ENCODE measurements around the gene LRRC61. TPM values are rescaled to one million over a fixed set of nuclear protein-coding genes. Genes with fewer than 3 reads are reported as not detected.

LRRC61 gene
- total RNA-seq, 1 donor from 2014 or later = 26.3 TPM

- Mint-ChIP-seq H3K27ac (ENCODE audit: unreplicated experiment) (no peak overlapping the region), H3K9me3 (no peaks in the 10 kb centered on the region), H3K27me3 (ENCODE audit: low read depth) (no peaks in the 10 kb centered on the region), H3K36me3 (ENCODE audit: low read depth) (no peaks in the 10 kb centered on the region), H3K4me3 (no peak overlapping the region), H3K4me1 (peaks cover 23% of the 10 kb centered on the region)
- no peak for DNase-seq (ENCODE audit: low read depth, low spot score)
- TF ChIP-seq CTCF (conservative IDR thresholded peaks at IDR 0.05) = no peak
These were observed 37.4 kb downstream of the LRRC61 start for GRCh38 chr7:150360363-150361058.

GRCh38 chr7:150361402-150361801 lies 38.2 kb downstream of the LRRC61 start:
- peaks cover 27% of the 10 kb centered on the region for H3K4me1 Mint-ChIP-seq
- H3K9me3 Mint-ChIP-seq = no peaks in the 10 kb centered on the region
- no peaks in the 10 kb centered on the region for H3K36me3 Mint-ChIP-seq (ENCODE audit: low read depth)
- H3K27ac Mint-ChIP-seq (ENCODE audit: unreplicated experiment) = no peak overlapping the region
- no peaks in the 10 kb centered on the region for H3K27me3 Mint-ChIP-seq (ENCODE audit: low read depth)
- H3K4me3 Mint-ChIP-seq = peak overlapping the region; percentile 12
- DNase-seq (ENCODE audit: low read depth, low spot score) = no peak
- TF ChIP-seq CTCF (conservative IDR thresholded peaks at IDR 0.05) = no peak

- no peaks in the 10 kb centered on the region for H3K9me3 Mint-ChIP-seq
- peak overlapping the region; percentile 12 for H3K4me3 Mint-ChIP-seq
- no peaks in the 10 kb centered on the region for H3K36me3 Mint-ChIP-seq (ENCODE audit: low read depth)
- TF ChIP-seq CTCF (conservative IDR thresholded peaks at IDR 0.05) = no peak
- H3K27ac Mint-ChIP-seq (ENCODE audit: unreplicated experiment) = no peak overlapping the region
- no peaks in the 10 kb centered on the region for H3K27me3 Mint-ChIP-seq (ENCODE audit: low read depth)
- peaks cover 24% of the 10 kb centered on the region for H3K4me1 Mint-ChIP-seq
- DNase-seq (ENCODE audit: low read depth, low spot score) = no peak
These were observed 38.9 kb downstream of the LRRC61 start for GRCh38 chr7:150361807-150362621.

GRCh38 chr7:150363370-150363769 lies 40.2 kb downstream of the LRRC61 start:
- Mint-ChIP-seq H3K4me3 (no peak overlapping the region), H3K4me1 (peaks cover 33% of the 10 kb centered on the region), H3K27ac (ENCODE audit: unreplicated experiment) (no peak overlapping the region), H3K36me3 (ENCODE audit: low read depth) (no peaks in the 10 kb centered on the region), H3K27me3 (ENCODE audit: low read depth) (no peaks in the 10 kb centered on the region), H3K9me3 (no peaks in the 10 kb centered on the region)
- no peak for DNase-seq (ENCODE audit: low read depth, low spot score)
- TF ChIP-seq CTCF (conservative IDR thresholded peaks at IDR 0.05) = no peak

GRCh38 chr7:150363872-150364271 lies 40.7 kb downstream of the LRRC61 start:
- Mint-ChIP-seq H3K9me3 (no peaks in the 10 kb centered on the region), H3K36me3 (ENCODE audit: low read depth) (peaks cover under 1% of the 10 kb centered on the region), H3K4me3 (peak overlapping the region; percentile 45), H3K27ac (ENCODE audit: unreplicated experiment) (no peak overlapping the region), H3K4me1 (peaks cover 33% of the 10 kb centered on the region), H3K27me3 (ENCODE audit: low read depth) (peaks cover under 1% of the 10 kb centered on the region)
- TF ChIP-seq CTCF (conservative IDR thresholded peaks at IDR 0.05) = no peak
- DNase-seq (ENCODE audit: low read depth, low spot score) = no peak

Measured in neural crest cell (in vitro differentiated cells).